Inferior parietal cortex (tissue), 1 donor: Measurements from ENCODE around the gene NKAIN4.
"Not testable (repeated sequence)": the region's sequence is repeated elsewhere in the genome, so short reads cannot be mapped to it uniquely, and the experiment has no call there.

Experiments
- DNase-seq: peaks from one replicate; pipeline ENCODE4 v3.0.0-alpha.2; 2016; ENCODE audit errors: extremely low spot score

The NKAIN4 gene

GRCh38 chr20:63238031-63238430 lies 16.2 kb downstream of the NKAIN4 start:
- no peak for DNase-seq

GRCh38 chr20:63236116-63236837 lies 18.0 kb downstream of the NKAIN4 start:
- DNase-seq, result no peak

GRCh38 chr20:63235399-63235983 lies 18.8 kb downstream of the NKAIN4 start, which contains the start of gene BIRC7:
BIRC7 (plus strand) TSS chr20:63235905; CDS start chr20:63236097, 192 bp downstream.
- DNase-seq, result no peak

GRCh38 chr20:63234693-63235398 lies 19.4 kb downstream of the NKAIN4 start:
- no peak for DNase-seq

- DNase-seq, result no peak
Observed at GRCh38 chr20:63233924-63234323, 20.3 kb downstream of the NKAIN4 start.

GRCh38 chr20:63233061-63233344 lies 21.3 kb downstream of the NKAIN4 start:
- no peak for DNase-seq

GRCh38 chr20:63232235-63233060 lies 21.8 kb downstream of the NKAIN4 start:
- no peak for DNase-seq

- DNase-seq, result peak; percentile 35
Observed at GRCh38 chr20:63230800-63231268, 23.4 kb downstream of the NKAIN4 start.

- no peak for DNase-seq
Observed at GRCh38 chr20:63228806-63229205, 25.5 kb downstream of the NKAIN4 start.

- DNase-seq, result no peak
Observed at GRCh38 chr20:63227260-63227659, 27.0 kb downstream of the NKAIN4 start.

GRCh38 chr20:63226042-63226943 lies 28.0 kb downstream of the NKAIN4 start:
- no peak for DNase-seq

- DNase-seq, result no peak
Observed at GRCh38 chr20:63225082-63225454, 29.2 kb downstream of the NKAIN4 start.

- DNase-seq, result no peak
Observed at GRCh38 chr20:63224412-63225081, 29.7 kb downstream of the NKAIN4 start.

- no peak for DNase-seq
Observed at GRCh38 chr20:63223826-63224207, 30.4 kb downstream of the NKAIN4 start.

- DNase-seq, result peak; percentile 65
Observed at GRCh38 chr20:63223121-63223825, 31.0 kb downstream of the NKAIN4 start.

GRCh38 chr20:63222541-63222940 lies 31.7 kb downstream of the NKAIN4 start:
- DNase-seq, result no peak

GRCh38 chr20:63221400-63222053 lies 32.7 kb downstream of the NKAIN4 start:
- DNase-seq, result not testable (repeated sequence)

- DNase-seq, result no peak
Observed at GRCh38 chr20:63220696-63221399, 33.4 kb downstream of the NKAIN4 start.
